Heart right ventricle (tissue), 16 donors: ENCODE data around the gene LIG4. TPM values are rescaled to one million over a fixed set of nuclear protein-coding genes. Genes with fewer than 3 reads are reported as not detected.

ENCODE experiments used
- ATAC-seq, 8 donors: fragments of 200-7000 bp; cut with Tn5 transposase; one replicate each; pipeline ENCODE4 v1.9.1; 2020; ENCODE audit warnings: mild to moderate bottlenecking in 8 of 8, moderate library complexity in 8 of 8, moderate number of reproducible peaks in 1 of 8
- DNase-seq, 2 donors: peaks; one replicate each; pipeline ENCODE4 v3.0.0-alpha.2; 2020
- H3K27ac ChIP-seq, 10 donors: fragments of 200-600 bp; sonication (generic) in 2 of 10; one replicate each; pipeline versions ENCODE4 v1.5.0 to v1.8.0; 2020 to 2022; ENCODE audit warnings: mild to moderate bottlenecking in 3 of 10
- H3K27me3 ChIP-seq, 7 donors: fragments of 200-600 bp; one replicate each; pipeline ENCODE4 v1.8.0; 2021 to 2022; ENCODE audit warnings: mild to moderate bottlenecking in 2 of 7
- H3K36me3 ChIP-seq, 9 donors: fragments of 200-600 bp; sonication (generic) in 1 of 9; one replicate each; pipeline versions ENCODE4 v1.5.0 to v1.8.0; 2020 to 2022; ENCODE audit warnings: mild to moderate bottlenecking in 2 of 9
- H3K4me1 ChIP-seq, 9 donors: fragments of 200-600 bp; sonication (generic) in 1 of 9; one replicate each; pipeline versions ENCODE4 v1.5.0 to v1.8.0; 2020 to 2022; ENCODE audit warnings: mild to moderate bottlenecking in 4 of 9
- H3K4me3 ChIP-seq, 10 donors: fragments of 200-600 bp; sonication (generic) in 2 of 10; one replicate each; pipeline versions ENCODE4 v1.5.0 to v1.8.0; 2020 to 2022; ENCODE audit warnings: mild to moderate bottlenecking in 7 of 10, moderate library complexity in 2 of 10
- H3K9me3 ChIP-seq, 11 donors: fragments of 200-600 bp in 10 of 11; sonication (generic) in 2 of 11; one replicate each; pipeline versions ENCODE4 v1.5.0 to v1.8.0; 2013 to 2022; ENCODE audit warnings: mild to moderate bottlenecking in 2 of 11, control low read depth in 1 of 11, moderate library complexity in 1 of 11
- WGBS, 2 donors: extraction: QIAGEN DNeasy Blood & Tissue Kit; methylation state at CpG; one replicate each; pipeline ENCODE4 v1.1.7; 2013; ENCODE audit warnings: inconsistent platforms in 1 of 2; 5-methylcytosine and 5-hydroxymethylcytosine counted together
- intact Hi-C, 10 donors: fragments of 100-400 bp; cut with DNase I; formaldehyde crosslinking; loops; one replicate each; pipeline versions ENCODE4 v1.11.1 to v1.14.2; 2022
- polyA plus RNA-seq, 2 donors: library from polyadenylated mRNA; stranded (reverse); fragments of 200-250 nt; gene quantifications; one replicate each; pipeline ENCODE4 v1.2.3, GENCODE V29; 2013
- total RNA-seq, 10 donors: library from RNA; stranded (reverse); fragmentation: NEBNext Ultra II Directional in 3 of 10; extraction: Animal tissue kit (Norgen Biotek cat#: 25700) in 3 of 10; gene quantifications; one replicate each; pipeline versions ENCODE4 v1.2.1 to v1.2.4, GENCODE V29; 2021 to 2023
- TF ChIP-seq, protein P1 (sequence below), 9 donors: fragments of 200-600 bp; sonication (generic) in 2 of 9; IDR thresholded peaks; one replicate each; pipeline versions ENCODE4 v1.5.0 to v1.8.0; 2021 to 2022; ENCODE audit warnings: antibody characterized with exemption in 9 of 9, mild to moderate bottlenecking in 5 of 9, moderate library complexity in 1 of 9
- donor health status: Arrhythmogenic right ventricular cardiomyopathy.
- donor health status: ischemic (EF 13 %, LVEDD 7.1; RV severe dilation, severe dysfunction).
- donor health status: healthy with polysubstance abuse.
- donor health status: DM: no; HTN: yes; CAD: no.
- donor health status: DM: no; HTN: no; CAD: no.
- donor health status: ischemic (EF 25% LVEDD 6.9; RV normal size, moderate dysfunction).
- donor health status: ischemic (EF 25% LVEDD 5.7; RV mildly dilated, moderate dysfunction).
- donor health status: healthy.
- donor health status: DM: yes; HTN: yes; CAD: no.
- donor health status: Ischemic cardiomyopathy.
- donor health status: ischemic (EF 35%, LVEDD 5.7; RV mildly dilated, moderate dysfunction).
- donor health status: nonischemic (EF 11% LVEDD 7.7; RV severe dilation, severe dysfunction).
- donor health status: DM: yes; HTN: yes; CAD: no.
- donor health status: PGD.
- donor health status: ischemic (EF 29% LVEDD 5.4; RV normal size, mild dysfunction).
- donor health status: nonischemic (EF 23%, LVEDD 6.1; RV moderate dilation, normal function).

Gene LIG4
- total and polyA plus RNA-seq, 12 donors = 3.7 to 16.2 (median 9.3) TPM

DNA sequence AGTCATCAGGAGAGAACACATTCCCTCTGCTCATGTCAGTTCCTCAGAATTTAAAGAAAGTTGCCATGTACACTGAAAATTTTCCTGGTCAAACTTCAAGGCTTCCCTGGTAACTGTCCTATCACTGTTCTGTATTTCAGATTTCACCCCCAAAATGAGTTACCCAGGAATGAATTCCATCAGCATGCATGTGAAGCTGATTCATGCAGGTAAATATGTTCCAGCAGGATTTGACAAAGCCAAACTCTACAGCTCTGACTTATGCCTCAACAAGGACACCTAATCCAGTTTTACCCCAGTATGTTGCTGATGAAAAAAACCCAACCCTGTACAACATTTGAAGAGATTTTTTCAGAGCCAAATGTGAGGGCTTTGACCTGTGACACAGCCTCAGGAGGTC is 21.5 kb downstream of the LIG4 start:
- no peak for DNase-seq
- intact Hi-C loops = no loop called here
- no peak for ATAC-seq

DNA sequence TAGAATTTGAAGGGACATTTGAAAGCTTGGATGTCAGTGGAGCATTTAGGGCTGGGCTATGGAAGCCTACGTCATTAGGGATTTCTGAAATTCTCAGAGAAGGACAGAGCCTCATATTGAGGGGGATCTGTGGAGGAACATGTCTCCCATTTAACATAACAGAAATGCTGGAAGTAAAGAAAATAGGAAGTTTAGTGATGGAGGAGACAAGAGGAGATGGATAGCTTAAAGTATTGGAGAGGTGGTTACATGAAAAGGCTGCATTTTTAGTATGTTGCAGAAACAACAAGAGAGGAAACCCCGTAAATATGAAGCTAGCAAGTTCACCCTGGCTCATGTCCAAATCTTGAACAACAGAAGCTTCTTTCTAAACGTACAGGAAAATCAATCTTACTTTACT is 24.4 kb downstream of the LIG4 start:
- DNase-seq = no peak
- no peak for ATAC-seq
- peaks cover 0 to 20% (median 0%) of the 10 kb centered on the region in 7 donors for H3K27me3 ChIP-seq

More for the DNA sequence above, 21.5 kb downstream of the LIG4 start:
- Histone ChIP-seq H3K9me3 (peaks cover 0 to 22% (median 0%) of the 10 kb centered on the region in 11 donors), H3K4me3 (no peak overlapping the region), H3K27me3 (peaks cover 0 to 11% (median 0%) of the 10 kb centered on the region in 7 donors), H3K36me3 (no peaks in the 10 kb centered on the region), H3K27ac (no peak overlapping the region), H3K4me1 (no peaks in the 10 kb centered on the region)
- TF ChIP-seq, protein P1, sequence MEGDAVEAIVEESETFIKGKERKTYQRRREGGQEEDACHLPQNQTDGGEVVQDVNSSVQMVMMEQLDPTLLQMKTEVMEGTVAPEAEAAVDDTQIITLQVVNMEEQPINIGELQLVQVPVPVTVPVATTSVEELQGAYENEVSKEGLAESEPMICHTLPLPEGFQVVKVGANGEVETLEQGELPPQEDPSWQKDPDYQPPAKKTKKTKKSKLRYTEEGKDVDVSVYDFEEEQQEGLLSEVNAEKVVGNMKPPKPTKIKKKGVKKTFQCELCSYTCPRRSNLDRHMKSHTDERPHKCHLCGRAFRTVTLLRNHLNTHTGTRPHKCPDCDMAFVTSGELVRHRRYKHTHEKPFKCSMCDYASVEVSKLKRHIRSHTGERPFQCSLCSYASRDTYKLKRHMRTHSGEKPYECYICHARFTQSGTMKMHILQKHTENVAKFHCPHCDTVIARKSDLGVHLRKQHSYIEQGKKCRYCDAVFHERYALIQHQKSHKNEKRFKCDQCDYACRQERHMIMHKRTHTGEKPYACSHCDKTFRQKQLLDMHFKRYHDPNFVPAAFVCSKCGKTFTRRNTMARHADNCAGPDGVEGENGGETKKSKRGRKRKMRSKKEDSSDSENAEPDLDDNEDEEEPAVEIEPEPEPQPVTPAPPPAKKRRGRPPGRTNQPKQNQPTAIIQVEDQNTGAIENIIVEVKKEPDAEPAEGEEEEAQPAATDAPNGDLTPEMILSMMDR (IDR thresholded peaks at IDR 0.05) = no peak

DNA sequence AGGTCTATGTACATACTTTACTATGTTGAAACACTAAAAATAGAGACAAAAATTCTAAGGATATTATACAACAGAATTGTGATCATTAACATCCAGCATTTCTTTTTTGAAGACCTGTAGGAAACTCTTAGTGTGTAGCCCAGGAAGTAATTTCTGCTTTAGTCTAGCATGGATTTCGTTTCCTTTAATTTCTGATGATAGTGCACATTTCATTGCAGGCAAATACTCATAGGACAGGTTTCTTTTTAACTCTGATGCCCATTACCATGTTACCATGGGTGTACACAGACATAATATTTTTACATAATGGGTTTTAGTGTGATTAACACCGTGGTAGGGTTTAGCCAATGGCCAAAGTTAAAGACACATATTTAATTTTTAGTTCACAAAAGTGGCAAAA is 27.1 kb downstream of the LIG4 start:
- Histone ChIP-seq H3K4me1 (no peaks in the 10 kb centered on the region), H3K27ac (no peak overlapping the region), H3K9me3 (peaks cover 0 to 4% (median 0%) of the 10 kb centered on the region in 11 donors), H3K4me3 (no peak overlapping the region), H3K36me3 (no peaks in the 10 kb centered on the region), H3K27me3 (peaks cover 0 to 20% (median 0%) of the 10 kb centered on the region in 7 donors)
- intact Hi-C loops = no loop called here
- DNase-seq (no peak), ATAC-seq (no peak)
- TF ChIP-seq, protein P1 (IDR thresholded peaks at IDR 0.05) = no peak
- 60 to 67% methylated on average over 2 of the region's 2 CpGs for WGBS, 2 donors

More for the DNA sequence above, 24.4 kb downstream of the LIG4 start:
- WGBS, 2 donors = 45 to 54% methylated on average over 3 of the region's 3 CpGs
- no peaks in the 10 kb centered on the region for H3K36me3 ChIP-seq
- no peaks in the 10 kb centered on the region for H3K4me1 ChIP-seq
- H3K4me3 ChIP-seq = no peak overlapping the region
- no peak overlapping the region for H3K27ac ChIP-seq
- TF ChIP-seq, protein P1 (IDR thresholded peaks at IDR 0.05) = no peak
- peaks cover 0 to 19% (median 0%) of the 10 kb centered on the region in 11 donors for H3K9me3 ChIP-seq
- intact Hi-C loops = no loop called here

DNA sequence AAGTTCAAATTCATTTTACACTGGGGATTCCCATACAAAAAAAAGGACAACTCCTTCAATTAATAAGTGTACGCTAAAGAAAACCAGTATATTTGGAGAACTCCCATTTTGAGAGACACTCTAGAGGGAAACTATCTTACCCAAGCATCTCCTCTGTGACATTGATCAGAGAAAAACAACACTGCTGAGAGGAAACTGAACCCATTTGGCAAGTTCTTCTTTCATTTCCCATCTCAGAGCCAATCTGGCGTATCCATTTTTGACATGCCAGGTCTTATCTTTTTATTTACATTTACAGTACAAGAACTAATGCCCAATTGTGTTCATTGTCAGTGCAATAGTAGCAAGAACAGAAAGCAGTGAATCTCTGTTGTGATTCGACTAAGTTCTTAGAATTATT is 30.1 kb downstream of the LIG4 start:
- TF ChIP-seq, protein P1 (IDR thresholded peaks at IDR 0.05) = no peak
- Histone ChIP-seq H3K4me3 (no peak overlapping the region), H3K9me3 (no peaks in the 10 kb centered on the region), H3K36me3 (no peaks in the 10 kb centered on the region), H3K27me3 (peaks cover 0 to 26% (median 0%) of the 10 kb centered on the region in 7 donors), H3K27ac (no peak overlapping the region), H3K4me1 (no peaks in the 10 kb centered on the region)
- ATAC-seq (no peak), DNase-seq (no peak)
- intact Hi-C loops = no loop called here
- 73 to 78% methylated on average over 3 of the region's 3 CpGs for WGBS, 2 donors
